Measurements from ENCODE around the gene PCK1. TPM values are rescaled to one million over a fixed set of nuclear protein-coding genes. Genes with fewer than 3 reads are reported as not detected.

Gene PCK1
- total and polyA plus RNA-seq, 2 of the 13 experiments (the other 11 are each of a cell fraction or from before 2014, with no cell fraction given), result 6.5 to 12.6 TPM

GRCh38 chr20:57598060-57598459, 37.1 kb downstream of the PCK1 start (continued):
- TF ChIP-seq ZNF609 (CRISPR knock-in tag; IDR thresholded peaks at IDR 0.05; ENCODE audit: borderline replicate concordance) (no peak), ZNF281 (CRISPR knock-in tag; IDR thresholded peaks at IDR 0.05; ENCODE audit: borderline replicate concordance) (no peak), NR3C1 (CRISPR knock-in tag; IDR thresholded peaks at IDR 0.05) (no peak)

DNA sequence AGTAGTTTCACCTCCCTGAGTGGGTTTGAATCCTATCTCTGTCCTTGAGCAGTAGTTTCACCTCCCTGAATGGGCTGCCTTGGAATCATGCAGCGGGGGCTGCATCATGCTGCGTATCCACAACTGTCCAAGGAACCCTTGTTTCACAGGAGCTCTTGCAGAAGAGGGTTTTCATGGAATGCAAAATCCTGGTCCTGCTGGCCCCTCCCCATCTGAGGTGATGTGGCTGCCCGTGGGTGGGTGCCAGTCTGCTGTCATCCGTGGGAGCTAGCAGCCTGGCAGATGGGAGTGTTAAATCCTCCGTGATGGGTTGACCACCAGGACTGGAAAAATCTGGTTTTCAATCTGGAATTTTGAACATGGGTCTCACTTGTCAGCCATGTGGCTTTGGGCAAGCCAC, 37.6 kb downstream of the PCK1 start:
- Histone ChIP-seq H4K20me1 (ENCODE audit: insufficient read depth, low read length) (no peaks in the 10 kb centered on the region), H3K27ac (ENCODE audit: extremely low read length, insufficient read depth, low read length) (no peak overlapping the region)
- CTCF ChIA-PET (ENCODE audit: low intra/inter-chr PET ratio, low total read pairs), result interaction anchor here (7.4 kb wide), 1 partner anchor 613 kb away, joined by 222 read pairs; no protein-coding TSS in a partner anchor

More for the DNA sequence above, 37.6 kb downstream of the PCK1 start:
- Histone ChIP-seq H3K4me2 (ENCODE audit: low read depth, low read length) (no peak overlapping the region), H3K9ac (ENCODE audit: insufficient read depth, low read depth, low read length) (no peak overlapping the region), H3K79me2 (ENCODE audit: insufficient read depth, low read length) (no peaks in the 10 kb centered on the region), H3K4me1 (ENCODE audit: insufficient read depth, low read length) (peaks cover 13% of the 10 kb centered on the region), H3K4me3 (replicated peaks in 1 of 3; ENCODE audit: insufficient read depth in 1 of 3, low read depth in 2 of 3, low read length in 3 of 3) (no peak overlapping the region), H2AFZ (ENCODE audit: low read length) (no peak overlapping the region), H3K36me3 (replicated peaks in 1 of 2; ENCODE audit: control insufficient read depth in 1 of 2, insufficient read depth in 2 of 2, low read length in 2 of 2) (no peaks in the 10 kb centered on the region), H3K9me3 (ENCODE audit: low read length) (no peaks in the 10 kb centered on the region), H3K27me3 (ENCODE audit: control insufficient read depth in 1 of 2, insufficient read depth in 2 of 2, low read length in 2 of 2) (peaks cover 0 to 47% of the 10 kb centered on the region in 2 experiments; a peak in 4 of 5 replicates)
- WGBS (ENCODE audit: low lambda C conversion rate), result 13% methylated on average over 5 of the region's 5 CpGs
- POLR2A ChIA-PET, result no interaction called here
- intact Hi-C loops (cut with micrococcal nuclease; ENCODE audit: unreplicated experiment) (no loop called here), in situ Hi-C loops (cut with HindIII; ENCODE audit: extremely low pct_ligation_motif_present, low pct_unique_long_range_greater_than_20kb) (loop anchor here (5.0 kb wide), 1 partner anchor 609 kb away; no protein-coding TSS in a partner anchor)
- ATAC-seq (no peak), FAIRE-seq (no peak), DNase-seq (ENCODE audit: low spot score) (no peak)
- TF ChIP-seq, protein P1, sequence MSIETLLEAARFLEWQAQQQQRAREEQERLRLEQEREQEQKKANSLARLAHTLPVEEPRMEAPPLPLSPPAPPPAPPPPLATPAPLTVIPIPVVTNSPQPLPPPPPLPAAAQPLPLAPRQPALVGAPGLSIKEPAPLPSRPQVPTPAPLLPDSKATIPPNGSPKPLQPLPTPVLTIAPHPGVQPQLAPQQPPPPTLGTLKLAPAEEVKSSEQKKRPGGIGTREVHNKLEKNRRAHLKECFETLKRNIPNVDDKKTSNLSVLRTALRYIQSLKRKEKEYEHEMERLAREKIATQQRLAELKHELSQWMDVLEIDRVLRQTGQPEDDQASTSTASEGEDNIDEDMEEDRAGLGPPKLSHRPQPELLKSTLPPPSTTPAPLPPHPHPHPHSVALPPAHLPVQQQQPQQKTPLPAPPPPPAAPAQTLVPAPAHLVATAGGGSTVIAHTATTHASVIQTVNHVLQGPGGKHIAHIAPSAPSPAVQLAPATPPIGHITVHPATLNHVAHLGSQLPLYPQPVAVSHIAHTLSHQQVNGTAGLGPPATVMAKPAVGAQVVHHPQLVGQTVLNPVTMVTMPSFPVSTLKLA (IDR thresholded peaks at IDR 0.05), result 0 out of 2 replicates have a peak, but pooled peaks have one; percentile 48
- TF ChIP-seq ZBTB7A (CRISPR knock-in tag; IDR thresholded peaks at IDR 0.05), result no peak
- BruUV-seq (replicated peaks), result no TSS peak
